NCI-H526 treated with DMSO at 0.1 percent for 48 hours (cell line): ENCODE results near the gene SRCIN1.
A peak's percentile ranks its signal among the peaks of the same experiment; 100 is the strongest.

Source experiments
- DNase-seq: peaks from one replicate; lab custom pipeline; 2025; lab: John Stamatoyannopoulos, UW

Gene SRCIN1

DNA sequence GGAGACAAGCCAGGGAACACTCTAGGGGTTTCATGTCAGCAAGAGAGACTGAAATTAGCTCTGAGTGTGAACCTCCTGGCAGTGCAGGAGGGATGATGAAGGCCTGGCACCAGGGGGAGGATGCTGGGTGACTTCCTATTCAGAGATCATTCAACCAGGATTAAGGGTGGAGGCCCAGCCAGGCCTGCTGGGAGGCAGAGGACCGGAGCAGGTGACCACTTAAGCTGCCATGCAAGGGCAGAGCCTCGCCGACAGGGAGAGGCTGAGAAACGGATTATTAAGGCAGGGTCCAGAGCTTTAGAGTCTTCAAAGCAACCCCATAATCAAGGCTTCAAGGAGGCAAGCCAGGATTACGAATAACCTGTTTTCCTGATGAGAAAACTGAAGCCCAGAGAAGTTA, 10.6 kb upstream of the SRCIN1 start:
- no peak for DNase-seq

DNA sequence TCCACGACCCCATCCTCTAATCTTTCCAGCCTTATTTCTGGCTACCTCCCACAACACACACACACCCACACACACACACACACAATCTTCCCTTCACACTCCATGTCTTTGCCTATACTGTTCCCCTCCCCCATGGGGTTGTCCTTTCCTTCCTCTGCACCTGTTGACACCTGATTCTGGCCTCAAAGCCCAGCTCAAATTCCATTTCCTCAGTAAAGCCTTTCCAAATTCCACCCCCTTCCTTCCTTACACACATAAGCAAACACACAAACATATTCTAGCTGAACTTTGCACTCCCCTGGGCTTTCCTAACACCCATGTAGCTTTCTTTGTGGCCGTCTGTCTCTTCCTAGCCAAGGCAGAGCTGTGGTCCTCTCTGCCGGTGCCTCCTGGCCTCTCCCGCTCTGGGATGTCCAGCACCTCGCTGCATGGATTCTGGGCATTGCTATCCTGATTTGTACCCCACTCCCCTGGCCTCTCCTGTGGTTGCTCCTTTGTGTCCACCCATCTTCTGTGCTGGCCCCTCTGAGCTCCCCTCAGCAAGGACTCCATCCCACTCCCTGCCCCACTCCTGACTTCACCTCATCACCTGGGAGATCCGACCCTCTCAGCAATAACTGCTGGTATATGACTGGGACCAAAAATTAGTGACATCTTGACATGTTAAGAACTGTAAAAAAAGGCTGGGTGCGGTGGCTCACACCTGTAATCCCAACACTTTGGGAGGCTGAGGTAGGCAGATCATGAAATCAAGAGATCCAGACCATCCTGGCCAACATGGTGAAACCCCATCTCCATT, 8.4 kb upstream of the SRCIN1 start:
- no peak for DNase-seq

DNA sequence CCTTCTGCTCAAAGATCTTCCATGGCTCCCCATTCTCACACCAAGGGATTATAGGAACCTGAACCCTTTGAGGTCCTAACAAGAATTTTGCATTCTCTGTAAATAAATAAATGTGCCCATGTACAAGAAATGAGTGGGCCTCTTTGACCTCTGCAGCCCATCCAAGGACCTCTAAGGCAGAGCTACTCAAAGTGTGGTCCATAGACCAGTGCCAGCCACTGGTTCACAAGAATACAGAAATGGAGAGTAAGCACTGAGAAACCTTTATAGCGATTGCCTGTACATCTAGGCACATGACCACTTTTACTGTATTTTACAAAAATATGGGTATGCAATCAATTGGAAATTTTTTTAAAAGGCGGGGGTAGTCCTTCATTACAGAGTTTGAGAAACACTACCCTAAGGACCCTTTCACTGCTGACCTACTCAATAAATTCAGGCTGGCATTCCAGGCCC, 7.8 kb upstream of the SRCIN1 start:
- no peak for DNase-seq

DNA sequence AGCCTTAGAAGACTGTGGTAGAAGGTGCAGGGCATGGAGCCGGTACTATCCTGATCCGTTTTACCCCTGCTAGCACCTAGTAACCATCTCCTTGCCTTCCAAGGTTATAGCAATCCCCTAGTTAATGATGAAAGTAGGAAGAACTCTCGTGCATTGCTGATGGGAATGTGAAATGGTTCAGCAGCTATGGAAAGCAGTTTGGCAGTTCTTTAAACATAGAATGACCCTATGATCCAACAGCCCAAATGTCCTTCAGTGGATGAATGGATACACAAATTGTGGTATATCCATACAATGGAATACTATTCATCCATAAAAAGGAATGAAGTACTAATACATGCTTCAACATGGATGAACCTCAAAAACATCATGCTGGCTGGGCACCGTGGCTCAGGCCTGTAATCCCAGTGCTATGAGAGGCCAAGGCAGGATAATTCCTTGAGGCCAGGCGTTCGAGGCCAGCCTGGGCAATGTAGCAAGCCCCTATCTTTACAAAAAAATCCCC, 6.2 kb upstream of the SRCIN1 start:
- no peak for DNase-seq

DNA sequence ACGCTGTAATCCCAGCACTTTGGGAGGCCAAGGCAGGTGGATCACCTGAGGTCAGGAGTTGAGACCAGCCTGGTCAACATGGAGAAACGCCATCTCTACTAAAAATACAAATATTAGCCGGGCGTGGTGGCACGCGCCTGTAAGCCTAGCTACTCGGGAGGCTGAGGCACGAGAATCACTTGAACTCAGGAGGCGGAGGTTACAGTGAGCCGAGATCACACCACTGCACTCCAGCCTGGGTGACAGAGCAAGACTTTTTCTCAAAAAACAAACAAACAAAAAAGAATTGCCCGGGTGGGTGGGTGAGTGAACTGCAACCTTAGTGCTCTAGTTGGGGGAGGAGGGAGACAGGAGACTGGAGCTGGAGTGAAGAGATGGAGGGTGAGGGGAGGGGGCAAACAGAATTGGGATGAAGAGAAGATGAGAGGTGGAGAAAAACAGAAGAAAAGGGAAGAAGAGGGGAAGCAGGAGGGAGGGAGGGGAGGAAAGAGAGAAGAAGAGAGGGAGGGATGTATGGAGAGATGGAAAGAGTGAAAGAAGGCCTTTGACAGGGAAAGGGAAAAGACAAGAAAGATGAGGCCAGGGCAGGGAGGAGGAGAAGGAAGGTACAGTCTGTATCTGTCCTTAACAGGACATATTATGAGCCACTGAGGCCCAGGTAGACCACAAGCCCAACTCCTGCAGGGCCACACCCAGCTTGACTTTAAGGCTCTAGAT, 5.5 kb upstream of the SRCIN1 start:
- no peak for DNase-seq

DNA sequence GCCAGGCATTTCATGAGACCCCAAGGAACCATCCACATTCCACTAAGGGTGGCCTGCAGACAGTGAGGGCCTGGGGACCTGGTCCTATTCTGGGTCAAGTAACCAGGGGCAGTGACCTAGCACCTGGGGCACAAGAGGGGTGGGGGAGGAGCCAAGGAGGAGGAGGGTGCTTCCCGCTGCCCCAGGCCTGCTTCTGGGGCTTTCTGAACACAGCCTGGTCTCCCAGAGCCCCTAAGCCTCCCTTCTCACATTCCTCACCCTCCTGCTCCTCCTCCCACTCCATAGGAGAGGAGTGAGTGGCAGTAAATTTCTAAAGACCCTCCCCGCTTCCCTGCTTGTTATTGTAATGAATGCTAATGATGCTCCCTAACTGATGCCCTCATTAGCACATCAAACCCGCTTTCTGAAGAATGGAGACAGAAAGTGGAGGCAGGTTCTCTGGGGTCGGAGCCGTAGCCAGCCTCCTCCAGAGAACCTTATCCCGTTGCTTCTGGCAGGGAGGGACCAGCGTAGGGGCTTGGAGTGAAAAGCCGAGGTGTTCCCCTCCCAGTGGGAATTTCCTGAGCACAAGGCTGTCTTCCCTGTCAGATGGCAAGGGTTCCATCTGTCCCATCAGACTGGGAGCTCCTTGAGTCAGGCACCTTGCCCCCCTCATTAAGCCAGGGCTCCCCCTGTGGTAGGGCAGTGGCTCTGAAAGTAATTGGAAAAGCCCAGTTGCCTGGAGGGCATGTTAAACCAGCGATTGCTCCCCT, 3.7 kb upstream of the SRCIN1 start:
- no peak for DNase-seq

DNA sequence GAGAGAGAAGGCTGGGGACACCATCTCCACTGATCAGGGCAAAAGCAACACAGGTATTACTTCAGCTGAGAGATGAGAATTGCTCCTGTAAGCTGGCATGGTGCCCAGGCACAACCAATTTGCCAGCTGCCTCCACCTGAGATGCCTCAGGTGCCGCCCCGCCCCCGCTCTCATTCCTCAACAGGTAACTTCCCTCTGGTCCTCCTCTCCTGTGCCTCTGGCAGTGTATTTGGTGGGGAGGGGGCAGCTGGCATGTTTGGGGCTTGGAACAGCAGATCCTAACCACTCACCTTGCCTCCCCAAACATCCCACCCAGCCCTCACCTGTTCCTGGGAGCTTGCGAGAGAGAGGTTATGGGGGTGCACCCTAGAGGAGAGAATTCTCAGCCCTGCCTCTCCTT, 2.9 kb upstream of the SRCIN1 start:
- DNase-seq, result no peak

DNA sequence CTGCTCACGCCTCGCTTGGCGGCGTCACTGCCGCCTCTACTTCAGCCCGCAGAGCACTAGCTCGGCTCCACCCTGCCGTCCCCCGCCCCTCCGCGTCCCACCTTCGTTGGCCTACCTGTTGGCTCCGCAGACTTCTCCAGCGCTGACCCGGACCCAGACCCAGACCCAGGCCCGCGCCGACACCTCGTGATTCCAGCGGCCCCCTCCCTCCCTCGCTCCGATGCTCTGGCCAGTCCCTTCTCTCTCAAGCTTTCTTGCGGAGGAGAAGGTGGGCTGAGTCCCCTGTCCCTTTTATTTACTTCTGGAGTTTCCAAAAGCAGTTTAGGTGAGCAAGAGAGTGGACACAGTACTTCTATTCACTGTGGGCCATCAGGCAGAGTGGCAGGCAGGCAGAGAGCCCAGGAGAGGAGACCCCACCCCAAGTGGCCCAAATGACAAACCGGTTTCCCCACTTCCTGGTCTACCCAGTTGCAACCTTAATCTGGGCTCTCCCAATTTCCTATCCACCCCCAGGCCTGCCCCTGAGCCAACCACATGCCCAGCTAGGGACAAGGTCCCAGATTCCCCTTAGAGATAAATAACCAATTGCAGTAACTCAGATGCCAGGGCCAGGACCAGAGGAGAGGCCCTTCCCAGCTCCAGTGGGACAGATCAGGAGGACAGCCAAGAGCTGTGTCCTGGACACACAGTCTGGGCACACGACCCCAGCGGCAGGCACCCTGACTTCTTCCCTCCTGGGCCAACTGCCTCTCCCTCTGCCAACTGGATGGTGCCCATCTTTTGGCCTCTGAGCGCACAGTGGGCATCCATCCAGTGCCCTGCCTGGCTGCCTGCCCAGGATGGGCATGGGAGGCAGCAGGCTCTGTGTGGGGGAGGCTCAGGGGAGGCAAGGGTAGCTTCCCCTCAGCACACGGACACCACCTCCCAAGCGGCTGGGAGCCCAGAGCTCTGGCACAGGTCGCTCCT, 1.2 kb upstream of the SRCIN1 start:
- no peak for DNase-seq

DNA sequence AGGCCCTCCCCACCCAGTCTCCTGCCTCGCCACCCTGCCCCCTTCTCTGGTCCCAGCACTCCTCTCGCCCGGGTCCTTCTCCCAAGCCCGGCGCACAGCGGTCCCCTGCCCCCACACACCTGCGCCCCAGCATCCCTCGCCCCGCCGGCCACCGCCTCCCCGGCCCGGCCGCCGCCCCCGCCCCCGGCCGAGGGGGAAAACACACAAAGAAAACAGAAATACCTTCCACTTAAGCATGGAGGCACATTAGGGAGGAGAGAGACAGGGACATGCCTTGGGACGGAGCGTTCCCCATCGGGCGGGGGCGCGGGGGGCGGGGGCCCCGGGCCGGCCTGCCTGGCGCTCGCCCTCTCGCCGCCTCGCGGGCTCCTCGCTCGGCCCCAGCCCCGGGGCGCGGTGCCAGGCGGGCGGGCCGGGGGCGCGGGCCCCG, 326 bp downstream of the SRCIN1 start:
- no peak for DNase-seq

DNA sequence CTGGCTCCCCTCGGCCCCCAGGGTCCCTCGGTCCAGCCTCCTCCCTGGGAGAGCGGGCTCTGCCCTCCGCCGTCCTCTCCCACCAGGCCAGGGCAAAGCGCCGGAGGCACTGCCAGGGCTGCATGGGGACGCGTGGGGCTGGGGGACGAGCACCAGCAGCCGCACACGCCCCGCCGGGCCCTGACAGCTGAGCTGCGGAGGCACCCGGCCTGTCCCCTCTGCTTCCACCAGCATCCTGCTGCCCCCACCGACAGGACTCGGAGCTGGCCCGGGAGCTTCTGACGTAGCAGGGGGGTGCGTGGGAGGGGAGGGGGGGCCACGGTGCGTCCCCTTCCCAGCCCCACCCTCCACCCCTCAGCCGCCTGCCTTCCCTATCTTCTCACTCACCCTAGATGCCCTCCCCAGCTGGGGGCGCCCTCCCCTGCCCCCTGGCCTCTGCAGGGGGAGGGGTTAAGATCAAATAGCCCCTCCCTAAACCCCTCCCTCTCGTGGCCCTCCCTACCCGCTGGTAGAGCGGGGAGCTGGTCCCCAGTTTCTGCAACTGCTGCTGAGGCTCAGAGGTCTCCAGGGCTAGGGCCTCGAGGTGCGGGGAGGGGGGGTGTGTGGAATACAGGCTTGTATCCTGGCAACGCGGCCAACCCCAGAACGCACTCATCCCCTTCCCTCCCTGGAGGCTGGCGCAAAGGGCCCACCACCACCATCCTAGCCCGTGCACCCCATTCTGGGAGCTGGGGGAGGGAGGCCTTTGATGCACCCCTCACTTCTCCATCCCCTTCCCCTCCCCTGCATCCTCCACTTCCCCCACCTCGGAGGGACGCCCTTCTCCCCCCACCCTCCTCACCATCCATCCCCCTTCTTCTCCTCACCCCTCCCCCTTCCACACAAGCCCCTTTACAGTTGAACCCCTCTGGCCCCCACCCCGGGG, 1.0 kb downstream of the SRCIN1 start:
- DNase-seq, result no peak

DNA sequence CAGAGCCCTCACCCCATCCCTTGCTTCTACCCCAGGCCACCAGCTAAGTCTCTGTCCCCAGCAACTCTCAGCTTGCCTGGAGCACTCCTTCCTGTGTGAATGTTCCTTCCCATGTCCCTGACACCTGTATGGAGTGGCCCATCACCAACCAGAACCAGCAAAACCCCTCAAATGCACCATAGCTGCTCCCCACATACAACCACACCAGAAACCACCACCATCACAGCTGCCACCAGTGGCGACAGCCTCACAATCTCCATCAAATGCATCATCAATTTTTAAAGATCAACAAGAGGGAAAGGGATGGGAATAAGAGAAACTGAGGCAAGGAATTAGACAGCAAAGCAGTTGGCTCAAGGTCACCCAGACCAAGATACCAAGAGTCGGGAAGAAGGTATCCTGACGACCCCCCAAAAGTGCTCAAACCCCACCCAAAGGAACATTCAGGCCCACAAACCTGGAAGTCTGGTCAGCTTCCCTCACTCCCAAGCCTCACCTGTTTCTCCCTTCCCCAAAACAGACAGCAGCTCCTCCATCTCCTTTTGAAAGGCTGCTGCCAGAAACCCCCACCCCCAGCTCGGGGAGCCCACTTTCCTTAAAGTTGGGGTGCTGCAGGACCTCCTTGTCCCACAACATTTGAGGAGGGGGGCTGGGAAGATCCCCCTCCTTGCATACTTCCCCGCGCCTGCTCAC, 1.8 kb downstream of the SRCIN1 start:
- DNase-seq, result no peak

DNA sequence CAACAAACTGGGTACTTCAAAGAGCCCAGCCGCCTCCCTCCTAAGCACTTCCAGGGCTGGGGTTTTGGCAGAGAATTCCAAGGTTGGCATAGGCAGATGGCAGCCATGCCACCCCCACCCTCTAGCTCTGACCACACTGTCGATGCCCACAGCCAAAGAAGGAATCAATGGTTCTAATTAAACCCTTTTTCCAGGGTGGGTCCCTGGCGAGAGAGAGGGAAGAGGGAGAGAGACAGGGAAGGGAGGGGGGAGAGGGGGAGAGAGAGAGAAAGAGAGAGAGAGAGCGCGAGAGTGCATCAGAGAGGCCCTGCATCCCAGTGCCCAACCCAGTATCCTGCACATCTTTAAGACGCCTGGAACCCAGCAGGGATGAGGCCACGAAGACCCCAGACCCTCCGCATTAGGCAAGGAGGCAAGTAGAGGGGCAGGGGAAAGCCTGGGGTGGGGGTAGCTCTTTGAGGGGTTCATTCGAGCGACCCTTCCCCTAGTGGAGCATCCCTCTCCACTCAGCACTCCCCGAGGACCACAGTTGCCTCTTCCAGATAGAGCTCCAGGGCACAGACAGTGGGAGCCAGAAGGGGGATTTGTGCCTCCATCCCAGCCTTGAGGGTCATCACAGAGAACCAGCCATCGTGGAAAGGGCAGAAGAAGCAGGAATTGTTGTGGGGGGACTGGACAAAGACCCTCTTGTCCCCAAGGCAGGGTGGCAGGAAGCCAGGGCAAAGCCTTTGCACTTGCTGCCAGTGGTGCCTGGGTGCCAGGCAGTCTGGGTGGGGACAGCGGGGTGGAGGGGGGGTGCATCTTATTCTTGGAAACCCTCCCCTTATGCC, 2.6 kb downstream of the SRCIN1 start:
- DNase-seq, result no peak

DNA sequence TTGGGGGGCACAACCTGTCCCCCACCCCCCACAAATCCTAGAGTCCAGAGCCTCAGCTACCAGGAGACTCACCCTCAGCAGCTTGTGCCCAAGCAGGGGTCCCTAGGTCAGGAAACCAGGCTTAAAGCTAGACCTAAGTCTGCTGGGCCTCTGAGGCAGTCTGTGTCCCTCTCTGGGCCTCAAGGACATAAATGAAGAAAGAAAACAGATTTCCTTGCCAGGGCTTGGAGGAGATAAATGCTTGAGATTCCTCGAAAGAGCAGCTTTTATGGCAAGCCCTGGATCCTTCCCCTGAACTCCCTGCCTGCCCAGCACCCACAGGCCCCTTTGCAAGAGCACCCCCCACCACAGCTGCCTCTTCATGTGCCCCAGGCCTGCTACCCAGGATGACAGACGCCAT, 3.3 kb downstream of the SRCIN1 start:
- no peak for DNase-seq

DNA sequence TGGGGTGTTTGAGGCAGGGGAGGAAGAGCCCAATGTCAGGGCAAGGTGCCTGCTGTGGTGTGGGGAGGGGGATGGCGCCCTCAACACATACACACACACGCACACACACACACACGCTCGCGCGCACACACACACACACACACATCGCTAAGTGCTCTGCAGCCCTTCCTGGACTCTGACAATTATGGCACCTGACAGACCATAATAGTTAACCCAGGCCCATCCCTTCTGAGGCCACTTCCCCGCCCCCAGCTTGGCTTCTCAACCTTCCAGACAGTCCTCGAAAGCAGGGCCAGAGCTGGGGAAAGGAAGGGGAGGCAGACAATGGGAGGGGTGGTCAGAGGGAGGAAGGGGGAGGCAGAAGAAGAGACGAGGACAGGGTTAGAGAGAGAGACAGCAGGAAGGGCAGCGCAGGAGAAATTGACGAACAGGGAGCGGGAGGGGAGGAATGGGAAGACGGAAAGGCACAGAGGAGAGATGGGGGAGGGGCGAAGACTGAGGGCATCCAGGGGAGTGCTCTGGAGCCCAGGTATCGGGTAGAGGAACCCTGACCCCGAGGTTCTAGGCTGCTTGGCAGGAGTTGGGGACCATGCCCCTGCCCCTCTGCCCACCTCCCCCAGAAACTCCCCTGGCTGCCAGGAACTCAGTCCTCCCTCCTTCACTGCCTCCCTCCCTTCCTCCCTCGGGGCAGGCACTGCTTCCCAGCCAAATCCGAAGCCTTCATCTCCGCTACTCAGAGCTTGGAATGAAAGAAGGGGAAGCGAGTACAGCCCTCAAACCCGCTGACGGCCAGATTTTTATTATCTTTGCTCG, 4.0 kb downstream of the SRCIN1 start:
- peak; percentile 78 for DNase-seq

DNA sequence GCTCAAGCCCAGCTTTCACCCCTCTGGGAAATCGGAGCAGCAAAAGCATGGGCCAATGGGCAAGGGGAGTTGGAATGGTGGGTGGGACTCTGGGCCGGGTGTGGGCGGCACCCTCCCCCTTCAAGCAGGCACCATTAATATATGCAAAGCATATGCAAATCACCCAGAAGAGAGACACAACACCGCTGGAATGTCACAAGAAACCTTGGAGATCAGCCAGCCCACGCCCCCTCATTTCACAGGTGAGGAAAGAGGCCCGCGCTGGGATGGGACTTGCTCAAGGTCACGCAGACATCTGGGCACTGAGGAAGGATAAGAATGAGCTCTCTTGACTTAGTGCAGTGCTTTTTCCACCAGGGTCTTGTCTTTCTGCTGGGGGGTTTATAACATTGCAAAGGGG, 4.8 kb downstream of the SRCIN1 start:
- DNase-seq, result peak; percentile 97

DNA sequence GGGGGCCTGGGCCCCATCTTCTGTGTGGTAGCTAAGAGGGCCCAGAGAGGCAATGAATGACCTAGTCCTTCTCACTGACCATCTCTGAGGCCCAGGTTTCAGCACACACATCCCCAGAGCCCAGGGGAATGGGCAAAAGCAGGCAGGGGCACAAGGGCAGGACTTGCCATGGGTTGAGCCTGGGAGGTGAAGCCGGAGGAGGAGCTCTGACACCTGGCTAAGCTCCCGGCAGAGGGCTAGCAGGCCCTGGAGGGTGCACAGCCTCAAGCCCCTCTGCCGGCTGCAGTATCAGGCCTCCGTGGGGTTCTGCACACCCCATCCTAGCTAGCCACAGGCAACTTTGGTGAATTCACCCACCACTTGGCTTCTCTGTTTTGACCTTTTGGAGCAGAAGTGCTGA, 5.3 kb downstream of the SRCIN1 start:
- peak; percentile 87 for DNase-seq

DNA sequence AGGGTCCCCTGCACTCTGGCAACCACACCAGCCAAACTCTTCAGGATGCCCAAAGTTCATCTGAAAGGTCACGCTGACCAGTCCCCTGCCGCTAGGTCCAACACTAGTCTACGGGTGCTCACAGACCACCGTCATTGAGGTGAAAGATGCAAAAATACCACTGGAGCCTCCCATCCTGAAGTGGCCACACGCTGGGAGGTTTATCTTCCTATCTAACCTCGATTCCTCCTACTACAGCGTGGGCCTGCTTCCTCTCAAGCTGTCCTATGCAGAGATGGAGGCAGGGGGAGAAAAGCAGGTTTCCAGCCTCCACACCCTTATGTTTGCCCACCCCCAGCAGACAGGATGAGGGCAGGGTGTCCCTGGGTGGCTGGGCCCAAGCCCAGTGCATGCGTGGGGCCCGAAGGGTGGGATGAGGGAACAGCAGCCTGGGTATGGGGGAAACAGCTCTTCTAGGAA, 6.3 kb downstream of the SRCIN1 start:
- DNase-seq, result no peak

DNA sequence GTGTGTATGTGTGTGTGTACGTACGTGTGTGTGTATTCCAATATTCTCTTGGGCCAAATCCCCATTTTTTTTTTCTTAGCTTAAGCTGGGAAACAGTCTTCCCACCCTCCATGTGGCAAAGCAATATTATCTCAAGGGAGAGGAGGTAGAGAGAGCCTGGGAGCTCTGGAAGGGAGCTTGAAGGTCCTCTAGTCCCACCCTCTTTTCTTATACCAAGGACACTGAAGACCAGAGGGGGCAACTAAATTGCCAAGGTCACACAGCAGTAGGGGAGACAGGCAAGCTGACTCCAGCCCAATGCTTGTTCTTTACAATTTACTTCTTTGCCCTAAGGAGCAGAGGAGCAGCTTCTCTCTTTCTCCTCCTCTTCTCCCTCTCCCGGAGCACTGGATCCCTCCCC, 6.8 kb downstream of the SRCIN1 start:
- DNase-seq, result no peak
